ENCODE measurements around the gene RLN1.
"Not testable (repeated sequence)": the region's sequence is repeated elsewhere in the genome, so short reads cannot be mapped to it uniquely, and the experiment has no call there.

The RLN1 gene

GRCh38 chr9:5321058-5321457 is 18.6 kb downstream of the RLN1 start:
- H3K27ac ChIP-seq: no peak overlapping the region
- ChIA-PET POLR2A (ENCODE audit: low non-redundant PET) (no interaction called here), CTCF (no interaction called here)
- no peak for DNase-seq (ENCODE audit: low spot score)
- TF ChIP-seq CTCF (conservative IDR thresholded peaks at IDR 0.05; ENCODE audit: low read depth): no peak

- H3K27ac ChIP-seq; CTCF ChIA-PET; DNase-seq (ENCODE audit: low spot score); POLR2A ChIA-PET (ENCODE audit: low non-redundant PET): not testable (repeated sequence)
Observed at GRCh38 chr9:5316406-5316805, 23.3 kb downstream of the RLN1 start.

- ChIA-PET CTCF (no interaction called here), POLR2A (ENCODE audit: low non-redundant PET) (no interaction called here)
- no peak overlapping the region for H3K27ac ChIP-seq
- no peak for DNase-seq (ENCODE audit: low spot score)
- no peak for TF ChIP-seq CTCF (conservative IDR thresholded peaks at IDR 0.05; ENCODE audit: low read depth)
Observed at GRCh38 chr9:5315187-5315923, 24.3 kb downstream of the RLN1 start.

GRCh38 chr9:5310851-5311250 is 28.8 kb downstream of the RLN1 start:
- TF ChIP-seq CTCF (conservative IDR thresholded peaks at IDR 0.05; ENCODE audit: low read depth): no peak
- no peak overlapping the region for H3K27ac ChIP-seq
- ChIA-PET POLR2A (ENCODE audit: low non-redundant PET) (no interaction called here), CTCF (interaction anchor here (0.7 kb wide), 1 partner anchor 74 kb away, joined by 4 read pairs; no protein-coding TSS in a partner anchor)
- no peak for DNase-seq (ENCODE audit: low spot score)

- CTCF ChIA-PET: no interaction called here
- POLR2A ChIA-PET (ENCODE audit: low non-redundant PET): no interaction called here
- no peak for DNase-seq (ENCODE audit: low spot score)
- no peak for TF ChIP-seq CTCF (conservative IDR thresholded peaks at IDR 0.05; ENCODE audit: low read depth)
- no peak overlapping the region for H3K27ac ChIP-seq
Observed at GRCh38 chr9:5305741-5306140, 33.9 kb downstream of the RLN1 start.

GRCh38 chr9:5303840-5304795 is 35.6 kb downstream of the RLN1 start, which contains the start of gene RLN2:
Gene RLN2, minus strand, starts transcription at chr9:5304716. Its CDS starts 136 bp downstream, at chr9:5304580.
- DNase-seq (ENCODE audit: low spot score); H3K27ac ChIP-seq; POLR2A ChIA-PET (ENCODE audit: low non-redundant PET): not testable (repeated sequence)
- CTCF ChIA-PET: interaction anchor here (0.6 kb wide), 1 partner anchor 26 kb away, joined by 4 read pairs; no protein-coding TSS in a partner anchor

- no peak for TF ChIP-seq CTCF (conservative IDR thresholded peaks at IDR 0.05; ENCODE audit: low read depth)
- H3K27ac ChIP-seq: no peak overlapping the region
- CTCF ChIA-PET: no interaction called here
- DNase-seq (ENCODE audit: low spot score): no peak
- POLR2A ChIA-PET (ENCODE audit: low non-redundant PET): no interaction called here
Observed at GRCh38 chr9:5301544-5301943, 38.1 kb downstream of the RLN1 start.

All from RWPE1 (cell line).